GM18861 (cell line): ENCODE measurements around the gene CHID1.

ENCODE experiments used
- ATAC-seq: cut with Tn5 transposase; IDR thresholded peaks from one replicate; pipeline ENCODE4 v1.9.1; 2021; ENCODE audit not compliant: unreplicated experiment

The CHID1 gene

GRCh38 chr11:837990-838307 lies 72.7 kb downstream of the CHID1 start:
- ATAC-seq = no peak

GRCh38 chr11:837189-837989 lies 73.2 kb downstream of the CHID1 start:
- no peak for ATAC-seq

- ATAC-seq = no peak
Measured at GRCh38 chr11:836700-837099, 73.9 kb downstream of the CHID1 start.

- no peak for ATAC-seq
Measured at GRCh38 chr11:836274-836673, 74.3 kb downstream of the CHID1 start.

GRCh38 chr11:834371-835316 lies 76.0 kb downstream of the CHID1 start:
- ATAC-seq = no peak

- ATAC-seq = no peak
Measured at GRCh38 chr11:833849-834311, 76.7 kb downstream of the CHID1 start.

GRCh38 chr11:833114-833791 lies 77.4 kb downstream of the CHID1 start:
- ATAC-seq = no peak

- ATAC-seq = no peak
Measured at GRCh38 chr11:832529-833113, 78.0 kb downstream of the CHID1 start, which contains the start of gene CD151. CD151 (plus strand) TSS chr11:832952; CDS start chr11:836070, 3,118 bp downstream.

GRCh38 chr11:831961-832528 lies 78.6 kb downstream of the CHID1 start:
- ATAC-seq = no peak

- no peak for ATAC-seq
Measured at GRCh38 chr11:831118-831864, 79.3 kb downstream of the CHID1 start.

GRCh38 chr11:830295-831117 lies 80.1 kb downstream of the CHID1 start:
- ATAC-seq = no peak

GRCh38 chr11:829847-830294 lies 80.7 kb downstream of the CHID1 start:
- no peak for ATAC-seq

GRCh38 chr11:829176-829846 lies 81.3 kb downstream of the CHID1 start:
- no peak for ATAC-seq

GRCh38 chr11:828506-829175 lies 82.0 kb downstream of the CHID1 start:
- ATAC-seq = no peak

- no peak for ATAC-seq
Measured at GRCh38 chr11:827897-828192, 82.8 kb downstream of the CHID1 start, which contains the start of gene CRACR2B. CRACR2B (plus strand) TSS chr11:827919; CDS start chr11:828608, 689 bp downstream.

GRCh38 chr11:827146-827896 lies 83.3 kb downstream of the CHID1 start:
- ATAC-seq = no peak

GRCh38 chr11:826836-827145 lies 83.8 kb downstream of the CHID1 start:
- ATAC-seq = no peak
